ENCODE data around the gene NUAK2.

Gene NUAK2

DNA sequence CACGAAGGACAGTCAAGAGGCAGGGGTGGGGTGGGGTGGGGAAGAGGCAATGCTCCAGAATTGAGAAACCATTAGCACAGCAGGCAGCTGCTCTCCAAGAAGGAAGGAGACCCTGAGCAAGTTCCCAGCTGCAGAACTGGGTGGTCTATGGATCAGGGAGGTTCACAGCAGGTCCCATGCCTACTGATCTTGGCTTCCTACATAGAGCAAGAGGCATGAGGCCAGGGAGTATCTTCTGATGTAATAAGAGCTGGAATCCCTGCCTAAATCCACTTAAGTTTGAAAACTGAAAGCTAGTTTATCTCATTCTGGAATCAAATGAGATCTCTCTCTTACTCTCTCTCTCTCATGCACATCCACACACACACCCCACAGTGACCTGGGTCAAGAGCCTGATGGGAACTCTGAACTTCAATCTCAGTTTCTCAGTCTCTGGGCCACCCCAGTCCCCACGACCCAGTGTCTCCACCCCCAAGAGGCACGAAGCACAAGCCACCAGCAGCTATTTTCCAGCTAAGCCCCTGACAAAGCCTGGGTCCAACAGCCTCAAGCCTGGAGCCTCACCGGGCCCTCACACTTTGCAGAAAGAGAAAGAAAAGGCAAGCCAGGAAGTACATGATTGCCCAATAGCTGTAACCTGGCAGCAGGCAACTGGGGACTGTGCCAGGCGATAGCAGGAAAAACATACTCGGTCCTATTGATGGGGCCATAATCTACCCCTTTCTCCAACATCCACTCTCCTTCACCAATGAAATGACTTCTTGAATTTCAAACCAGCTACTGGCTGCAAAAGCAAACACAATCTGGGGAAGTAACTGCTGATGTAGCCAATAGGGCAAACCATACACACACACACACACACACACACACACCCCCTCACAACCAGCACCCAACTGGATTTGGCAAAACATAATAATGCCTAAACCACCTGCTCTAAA lies 2.2 kb downstream of the NUAK2 start (continued):
- TF ChIP-seq, protein P1, sequence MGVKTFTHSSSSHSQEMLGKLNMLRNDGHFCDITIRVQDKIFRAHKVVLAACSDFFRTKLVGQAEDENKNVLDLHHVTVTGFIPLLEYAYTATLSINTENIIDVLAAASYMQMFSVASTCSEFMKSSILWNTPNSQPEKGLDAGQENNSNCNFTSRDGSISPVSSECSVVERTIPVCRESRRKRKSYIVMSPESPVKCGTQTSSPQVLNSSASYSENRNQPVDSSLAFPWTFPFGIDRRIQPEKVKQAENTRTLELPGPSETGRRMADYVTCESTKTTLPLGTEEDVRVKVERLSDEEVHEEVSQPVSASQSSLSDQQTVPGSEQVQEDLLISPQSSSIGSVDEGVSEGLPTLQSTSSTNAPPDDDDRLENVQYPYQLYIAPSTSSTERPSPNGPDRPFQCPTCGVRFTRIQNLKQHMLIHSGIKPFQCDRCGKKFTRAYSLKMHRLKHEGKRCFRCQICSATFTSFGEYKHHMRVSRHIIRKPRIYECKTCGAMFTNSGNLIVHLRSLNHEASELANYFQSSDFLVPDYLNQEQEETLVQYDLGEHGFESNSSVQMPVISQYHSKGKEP (tag by site-specific recombination; IDR thresholded peaks at IDR 0.05), result no peak
- TF ChIP-seq ZNF354C (tag by site-specific recombination; IDR thresholded peaks at IDR 0.05; ENCODE audit: borderline replicate concordance, low read depth) (no peak), MYNN (tag by site-specific recombination; IDR thresholded peaks at IDR 0.05; ENCODE audit: borderline replicate concordance) (no peak), KLF8 (tag by site-specific recombination; IDR thresholded peaks at IDR 0.05) (no peak)
- TF ChIP-seq, protein P2, sequence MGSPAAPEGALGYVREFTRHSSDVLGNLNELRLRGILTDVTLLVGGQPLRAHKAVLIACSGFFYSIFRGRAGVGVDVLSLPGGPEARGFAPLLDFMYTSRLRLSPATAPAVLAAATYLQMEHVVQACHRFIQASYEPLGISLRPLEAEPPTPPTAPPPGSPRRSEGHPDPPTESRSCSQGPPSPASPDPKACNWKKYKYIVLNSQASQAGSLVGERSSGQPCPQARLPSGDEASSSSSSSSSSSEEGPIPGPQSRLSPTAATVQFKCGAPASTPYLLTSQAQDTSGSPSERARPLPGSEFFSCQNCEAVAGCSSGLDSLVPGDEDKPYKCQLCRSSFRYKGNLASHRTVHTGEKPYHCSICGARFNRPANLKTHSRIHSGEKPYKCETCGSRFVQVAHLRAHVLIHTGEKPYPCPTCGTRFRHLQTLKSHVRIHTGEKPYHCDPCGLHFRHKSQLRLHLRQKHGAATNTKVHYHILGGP (tag by site-specific recombination; IDR thresholded peaks at IDR 0.05), result no peak

DNA sequence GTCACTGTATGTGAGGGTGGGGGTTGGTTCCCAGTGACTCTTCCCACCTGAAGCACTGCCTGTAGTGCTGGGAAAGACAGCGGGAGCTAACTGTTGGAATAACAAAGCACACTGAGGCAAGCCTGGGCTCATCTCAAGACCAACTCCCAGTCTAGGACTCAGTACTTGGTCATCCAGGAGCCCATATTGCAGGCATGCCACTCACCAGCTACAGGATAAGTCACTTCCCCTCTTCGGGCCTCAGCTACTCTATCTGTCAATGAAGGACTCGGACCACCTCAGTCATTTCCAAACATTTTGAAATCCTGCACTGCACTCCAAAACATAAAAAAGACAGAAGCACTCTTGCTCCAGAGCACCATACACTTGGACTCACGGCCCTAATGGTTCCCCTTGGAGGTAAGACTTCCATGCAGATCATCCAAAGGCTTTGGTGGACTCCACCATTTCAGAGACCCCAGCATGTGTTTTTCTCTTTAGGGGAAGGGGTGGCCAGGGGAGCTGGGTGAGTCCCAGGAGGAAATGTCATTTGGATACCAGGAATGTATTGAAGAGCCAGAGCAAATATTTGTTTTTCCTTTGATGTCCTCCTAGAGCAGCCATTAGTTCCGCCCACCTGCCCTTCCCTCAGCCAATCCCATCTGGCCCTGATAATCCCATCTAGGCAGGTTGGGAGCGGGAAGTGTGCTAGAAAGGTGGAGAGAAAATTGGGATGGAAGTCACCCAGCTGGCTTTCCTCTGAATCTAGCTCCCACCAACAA lies 3.1 kb downstream of the NUAK2 start:
- Histone ChIP-seq H3K4me1 (ENCODE audit: control insufficient read depth, insufficient read depth, low read length) (peaks cover 10% of the 10 kb centered on the region), H3K9me3 (ENCODE audit: control insufficient read depth, insufficient read depth, low read depth, low read length) (no peaks in the 10 kb centered on the region), H3K36me3 (ENCODE audit: control insufficient read depth in 2 of 2, insufficient read depth in 1 of 2, low read length in 2 of 2) (no peaks in the 10 kb centered on the region), H3K27ac (ENCODE audit: extremely low read depth, low read depth, low read length) (no peak overlapping the region), H3K4me3 (ENCODE audit: low read depth, low read length) (no peak overlapping the region)
- CTCF ChIA-PET, result interaction anchor here (0.8 to 3.3 kb wide), 12 partner anchors 15 to 120 kb away, joined by 3 to 41 read pairs (median 6); no protein-coding TSS in a partner anchor
- TF ChIP-seq SP2 (tag by site-specific recombination; IDR thresholded peaks at IDR 0.05) (0 out of 2 replicates have a peak, but pooled peaks have one; percentile 10), IKZF3 (tag by site-specific recombination; IDR thresholded peaks at IDR 0.05) (0 out of 2 replicates have a peak, but pooled peaks have one; percentile 36), SCRT2 (tag by site-specific recombination; IDR thresholded peaks at IDR 0.05) (peak; percentile 49; the same call in 1 of the 2 replicates), HOXD13 (CRISPR knock-in tag; IDR thresholded peaks at IDR 0.05; ENCODE audit: borderline replicate concordance) (no peak), ZFHX2 (tag by site-specific recombination; conservative IDR thresholded peaks at IDR 0.05) (peak; percentile 32; the same call in 1 of the 2 replicates), ZFP69B (tag by site-specific recombination; IDR thresholded peaks at IDR 0.05) (no peak), ZIC2 (tag by site-specific recombination; IDR thresholded peaks at IDR 0.05) (peak; percentile 67), TCF7L2 (IDR thresholded peaks at IDR 0.05; ENCODE audit: borderline replicate concordance, low read depth, low read length) (0 out of 2 replicates have a peak, but pooled peaks have one; percentile 29), SCRT1 (tag by site-specific recombination; IDR thresholded peaks at IDR 0.05; ENCODE audit: borderline replicate concordance) (peak; percentile 17; the same call in 1 of the 2 replicates)
- POLR2A ChIA-PET, result interaction anchor here (0.7 to 2.2 kb wide), 8 partner anchors 12 to 89 kb away, joined by 3 to 9 read pairs (median 5); no protein-coding TSS in a partner anchor

DNA sequence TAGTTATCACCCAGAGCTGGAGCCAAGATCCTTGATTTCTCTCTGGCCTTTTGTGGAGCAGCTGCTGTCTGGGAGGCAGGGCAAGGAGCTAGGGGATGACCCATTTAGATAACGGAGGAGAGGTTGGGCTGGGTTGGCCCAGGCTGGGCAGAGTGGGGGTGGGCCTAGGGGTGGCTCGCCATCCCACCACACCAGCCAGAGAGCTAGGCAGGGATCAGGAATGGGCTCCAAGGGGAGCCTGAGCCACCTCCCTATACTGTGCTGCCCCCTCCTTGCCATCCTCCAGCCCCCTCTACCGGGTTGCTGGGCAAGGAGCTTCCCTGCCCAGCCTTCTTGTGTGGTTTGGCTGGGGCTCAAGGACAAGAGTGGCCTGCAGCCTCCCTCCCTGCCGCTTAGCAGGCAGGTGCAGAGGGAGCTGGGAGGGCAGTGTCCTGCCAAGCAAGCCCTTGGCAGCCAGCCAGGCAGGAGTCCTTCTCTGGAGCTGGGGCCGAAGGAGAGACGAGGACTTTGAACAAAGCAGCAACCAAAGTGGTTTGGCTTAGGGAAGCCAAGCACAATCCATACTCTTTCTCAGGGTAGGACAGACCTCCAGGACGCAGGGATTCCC lies 4.1 kb downstream of the NUAK2 start:
- no peaks in the 10 kb centered on the region for H3K36me3 ChIP-seq (ENCODE audit: control insufficient read depth in 2 of 2, insufficient read depth in 1 of 2, low read length in 2 of 2)
- no peaks in the 10 kb centered on the region for H3K9me3 ChIP-seq (ENCODE audit: control insufficient read depth, insufficient read depth, low read depth, low read length)
- no peak overlapping the region for H3K4me3 ChIP-seq (ENCODE audit: low read depth, low read length)
- H3K27ac ChIP-seq (ENCODE audit: extremely low read depth, low read depth, low read length), result no peak overlapping the region
- CTCF ChIA-PET, result interaction anchor here (0.6 to 3.3 kb wide), 16 partner anchors 8 to 131 kb away, joined by 3 to 41 read pairs (median 4); no protein-coding TSS in a partner anchor
- H3K4me1 ChIP-seq (ENCODE audit: control insufficient read depth, insufficient read depth, low read length), result peaks cover 10% of the 10 kb centered on the region
- POLR2A ChIA-PET, result interaction anchor here (0.7 to 2.2 kb wide), 10 partner anchors 8 to 88 kb away, joined by 3 to 9 read pairs (median 4); no protein-coding TSS in a partner anchor
- TF ChIP-seq BCL11A (tag by site-specific recombination; IDR thresholded peaks at IDR 0.05; ENCODE audit: low read depth) (no peak), ZNF133 (tag by site-specific recombination; IDR thresholded peaks at IDR 0.05) (no peak), ZNF112 (tag by site-specific recombination; IDR thresholded peaks at IDR 0.05) (no peak), ZNF426 (tag by site-specific recombination; IDR thresholded peaks at IDR 0.05) (no peak), ZNF350 (tag by site-specific recombination; IDR thresholded peaks at IDR 0.05) (no peak), ZNF121 (tag by site-specific recombination; IDR thresholded peaks at IDR 0.05) (no peak), GLIS1 (tag by site-specific recombination; IDR thresholded peaks at IDR 0.05) (peak; percentile 55), HOXC10 (CRISPR knock-in tag; IDR thresholded peaks at IDR 0.05) (no peak), FEZF1 (tag by site-specific recombination; IDR thresholded peaks at IDR 0.05) (peak; percentile 61; the same call in 1 of the 2 replicates)
- TF ChIP-seq, protein P3, sequence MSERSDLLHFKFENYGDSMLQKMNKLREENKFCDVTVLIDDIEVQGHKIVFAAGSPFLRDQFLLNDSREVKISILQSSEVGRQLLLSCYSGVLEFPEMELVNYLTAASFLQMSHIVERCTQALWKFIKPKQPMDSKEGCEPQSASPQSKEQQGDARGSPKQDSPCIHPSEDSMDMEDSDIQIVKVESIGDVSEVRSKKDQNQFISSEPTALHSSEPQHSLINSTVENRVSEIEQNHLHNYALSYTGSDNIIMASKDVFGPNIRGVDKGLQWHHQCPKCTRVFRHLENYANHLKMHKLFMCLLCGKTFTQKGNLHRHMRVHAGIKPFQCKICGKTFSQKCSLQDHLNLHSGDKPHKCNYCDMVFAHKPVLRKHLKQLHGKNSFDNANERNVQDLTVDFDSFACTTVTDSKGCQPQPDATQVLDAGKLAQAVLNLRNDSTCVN (tag by site-specific recombination; optimal IDR thresholded peaks at IDR 0.05), result no peak
- TF ChIP-seq, protein P4, sequence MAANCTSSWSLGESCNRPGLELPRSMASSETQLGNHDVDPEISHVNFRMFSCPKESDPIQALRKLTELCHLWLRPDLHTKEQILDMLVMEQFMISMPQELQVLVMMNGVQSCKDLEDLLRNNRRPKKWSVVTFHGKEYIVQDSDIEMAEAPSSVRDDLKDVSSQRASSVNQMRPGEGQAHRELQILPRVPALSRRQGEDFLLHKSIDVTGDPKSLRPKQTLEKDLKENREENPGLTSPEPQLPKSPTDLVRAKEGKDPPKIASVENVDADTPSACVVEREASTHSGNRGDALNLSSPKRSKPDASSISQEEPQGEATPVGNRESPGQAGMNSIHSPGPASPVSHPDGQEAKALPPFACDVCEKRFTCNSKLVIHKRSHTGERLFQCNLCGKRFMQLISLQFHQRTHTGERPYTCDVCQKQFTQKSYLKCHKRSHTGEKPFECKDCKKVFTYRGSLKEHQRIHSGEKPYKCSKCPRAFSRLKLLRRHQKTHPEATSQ (tag by site-specific recombination; IDR thresholded peaks at IDR 0.05), result no peak
